Measurements from ENCODE around the gene GLE1. TPM values are rescaled to one million over a fixed set of nuclear protein-coding genes. Genes with fewer than 3 reads are reported as not detected.
"Not testable (repeated sequence)": the region's sequence is repeated elsewhere in the genome, so short reads cannot be mapped to it uniquely, and the experiment has no call there.

The GLE1 gene
- polyA plus RNA-seq, 3 donors: 6.9 to 15.9 (median 10.6) TPM

DNA sequence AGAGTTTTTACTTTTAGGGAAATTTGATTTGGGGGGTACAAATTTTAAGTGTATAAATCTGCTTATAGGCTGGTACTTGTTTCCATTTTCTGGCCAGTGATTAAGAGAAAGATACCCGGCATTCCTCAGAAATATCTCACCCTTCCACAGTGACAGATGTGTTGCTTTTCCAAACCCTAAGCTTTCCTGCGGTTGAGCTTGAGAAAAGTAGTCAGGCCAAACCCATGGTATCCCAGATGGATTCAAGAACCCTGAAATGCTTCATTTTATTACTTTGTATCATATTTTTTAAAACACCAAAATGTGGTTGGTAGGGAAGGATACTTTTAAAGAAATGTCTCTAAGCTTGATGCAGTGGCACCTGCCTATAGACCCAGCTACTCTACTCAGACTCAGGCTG, 71.4 kb downstream of the GLE1 start:
- 84 to 91% (median 88%) methylated on average over 2 of the region's 2 CpGs for WGBS, 3 donors
- no peak overlapping the region for H3K27ac ChIP-seq (ENCODE audit: low read depth, low read length)

DNA sequence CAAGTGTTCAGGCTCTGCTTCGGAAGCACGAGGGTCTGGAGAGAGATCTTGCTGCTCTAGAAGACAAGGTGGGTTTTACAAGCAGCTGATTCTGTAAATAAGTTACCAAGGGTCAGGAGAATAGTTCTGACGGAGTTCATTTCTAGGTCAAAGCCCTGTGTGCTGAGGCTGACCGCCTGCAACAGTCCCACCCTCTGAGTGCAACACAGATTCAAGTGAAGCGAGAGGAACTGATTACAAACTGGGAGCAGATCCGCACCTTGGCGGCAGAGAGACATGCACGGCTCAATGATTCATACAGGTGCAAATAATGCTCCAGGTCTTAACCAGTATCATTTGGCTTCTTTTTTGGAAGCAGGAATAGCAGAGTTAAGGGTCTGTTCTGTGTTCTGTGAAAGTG, 72.7 kb downstream of the GLE1 start:
- WGBS, 3 donors: 80 to 95% (median 93%) methylated on average over 8 of the region's 8 CpGs
- no peak overlapping the region for H3K27ac ChIP-seq (ENCODE audit: low read depth, low read length)

DNA sequence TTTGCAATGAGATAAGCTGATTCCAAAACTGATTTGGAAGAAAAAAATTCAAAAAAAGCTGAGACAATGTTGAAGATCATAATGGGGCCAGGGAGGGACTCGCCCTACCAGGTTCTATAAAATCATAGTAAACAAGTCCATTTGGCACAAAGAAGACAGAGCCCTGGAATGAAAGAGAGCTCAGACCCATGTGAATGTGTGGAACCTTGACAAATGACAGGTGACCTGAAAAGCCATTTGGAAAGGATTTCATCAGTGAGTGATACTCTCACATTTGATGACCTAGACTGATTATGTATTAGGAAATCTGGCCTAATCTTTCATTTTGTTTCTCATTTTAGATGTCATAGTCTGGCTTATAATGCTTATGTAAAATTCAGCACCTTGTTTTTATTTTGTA, 74.7 kb downstream of the GLE1 start:
- no peak overlapping the region for H3K27ac ChIP-seq (ENCODE audit: low read depth, low read length)
- WGBS, 3 donors: 94 to 100% (median 98%) methylated on average over 1 of the region's 1 CpG

DNA sequence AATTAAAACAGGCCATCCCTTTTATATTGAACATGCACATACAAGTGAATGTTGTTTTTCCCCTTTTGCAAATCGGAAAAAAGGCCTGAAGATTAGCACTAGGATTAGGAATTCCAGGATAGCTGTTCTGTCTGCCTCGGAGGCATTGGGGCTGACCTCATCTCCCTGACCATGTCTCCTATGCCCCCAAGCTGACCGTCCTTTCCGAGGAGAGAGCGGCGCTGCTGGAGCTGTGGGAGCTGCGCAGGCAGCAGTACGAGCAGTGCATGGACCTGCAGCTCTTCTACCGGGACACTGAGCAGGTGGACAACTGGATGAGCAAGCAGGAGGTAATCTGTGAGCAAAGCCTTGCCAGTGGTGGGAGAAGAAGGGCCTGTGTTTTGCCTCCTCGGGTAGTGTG, 76.2 kb downstream of the GLE1 start:
- 93 to 95% (median 93%) methylated on average over 10 of the region's 10 CpGs for WGBS, 3 donors
- H3K27ac ChIP-seq (ENCODE audit: low read depth, low read length): no peak overlapping the region

DNA sequence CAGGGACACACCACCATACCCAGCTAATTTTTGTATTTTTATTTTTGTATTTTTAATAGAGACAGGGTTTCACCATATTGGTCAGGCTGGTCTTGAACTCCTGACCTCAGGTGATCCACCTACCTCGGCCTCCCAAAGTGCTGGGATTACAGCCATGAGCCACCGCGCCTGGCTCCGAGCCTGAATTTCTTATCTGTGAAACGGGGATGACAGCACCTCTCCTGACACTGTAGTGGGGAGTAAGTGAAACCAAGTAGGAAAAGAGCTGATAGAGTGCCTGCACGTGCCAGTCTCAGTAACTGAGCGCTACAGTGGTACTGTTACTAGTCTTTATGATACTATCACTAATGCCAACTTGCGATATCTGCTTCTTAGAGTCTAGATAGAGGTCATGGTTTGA, 80.6 kb downstream of the GLE1 start:
- WGBS, 3 donors: 84 to 89% (median 88%) methylated on average over 8 of the region's 8 CpGs
- H3K27ac ChIP-seq (ENCODE audit: low read depth, low read length): not testable (repeated sequence)

DNA sequence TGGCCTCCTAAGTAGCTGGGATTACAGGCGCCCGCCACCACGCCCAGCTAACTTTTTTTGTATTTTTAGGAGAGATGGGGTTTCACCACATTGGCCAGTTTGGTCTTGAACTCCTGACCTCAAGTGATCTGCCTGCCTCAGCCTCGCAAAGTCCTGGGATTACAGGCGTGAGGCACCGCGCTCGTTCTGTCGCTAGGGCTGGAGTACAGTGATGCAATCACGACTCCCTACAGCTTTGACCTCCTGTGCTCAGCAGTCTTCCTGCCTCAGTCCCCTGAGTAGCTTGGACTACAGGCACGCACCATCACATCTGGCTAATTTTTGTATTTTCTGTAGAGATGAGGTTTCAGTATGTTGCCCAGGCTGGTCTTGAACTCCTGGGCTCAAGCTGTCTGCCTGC, 82.4 kb downstream of the GLE1 start:
- 81 to 92% (median 90%) methylated on average over 11 of the region's 11 CpGs for WGBS, 3 donors
- not testable (repeated sequence) for H3K27ac ChIP-seq (ENCODE audit: low read depth, low read length)

DNA sequence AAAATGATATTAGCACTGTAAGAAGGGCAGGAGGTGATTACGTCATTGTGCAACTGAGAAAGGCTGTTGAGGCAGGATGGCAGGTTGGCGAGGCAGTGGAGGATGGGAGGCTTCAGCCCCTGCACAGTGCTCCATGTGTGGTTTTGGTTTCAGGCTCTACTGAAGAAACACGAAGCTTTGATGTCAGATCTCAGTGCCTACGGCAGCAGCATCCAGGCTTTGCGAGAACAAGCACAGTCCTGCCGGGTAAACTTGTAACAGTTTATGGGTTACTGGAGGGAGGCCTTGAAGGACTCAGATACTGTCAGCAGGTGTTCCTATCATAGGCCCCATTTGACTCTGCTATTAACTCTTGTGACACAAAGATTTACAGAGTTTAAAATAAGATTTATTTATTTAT, 82.9 kb downstream of the GLE1 start:
- no peak overlapping the region for H3K27ac ChIP-seq (ENCODE audit: low read depth, low read length)
- 64 to 73% (median 69%) methylated on average over 6 of the region's 6 CpGs for WGBS, 3 donors

DNA sequence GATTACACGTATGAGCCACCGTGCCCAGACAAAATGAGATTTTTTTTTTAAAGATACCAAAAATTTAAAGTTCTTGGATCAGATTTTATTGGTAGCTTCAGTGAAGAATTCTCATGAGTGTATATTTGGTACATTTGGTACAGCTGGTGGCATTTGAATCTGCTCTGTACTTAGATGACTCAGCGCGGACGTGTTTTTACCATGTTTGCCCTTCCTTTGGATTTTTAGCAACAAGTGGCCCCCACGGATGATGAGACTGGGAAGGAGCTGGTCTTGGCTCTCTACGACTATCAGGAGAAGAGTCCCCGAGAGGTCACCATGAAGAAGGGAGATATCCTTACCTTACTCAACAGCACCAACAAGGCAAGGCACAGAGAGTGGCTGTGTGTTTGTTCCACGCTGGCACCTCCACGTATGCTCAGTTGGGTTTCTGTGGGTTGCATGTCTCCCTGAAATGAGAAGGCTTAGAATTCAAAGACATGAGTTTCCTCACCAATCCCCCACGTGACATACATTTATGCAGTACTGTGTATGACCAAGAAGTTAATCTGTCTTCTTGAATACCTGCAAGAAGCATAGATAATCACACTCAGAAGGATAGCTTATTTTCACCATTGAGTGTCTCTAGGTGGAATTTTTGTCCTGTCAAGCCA, 84.2 kb downstream of the GLE1 start:
- WGBS, 3 donors: 88 to 93% (median 92%) methylated on average over 11 of the region's 11 CpGs
- H3K27ac ChIP-seq (ENCODE audit: low read depth, low read length): no peak overlapping the region

Other genes with a start within 250 kb of the GLE1 start
- gene GOLGA2, start 228.7 kb upstream of the GLE1 start, polyA plus RNA-seq: 100 to 1,000 TPM in 1 of 3 donors, 10 to 100 TPM in 2; 39.4 to 118 (median 52.6) TPM
- 10 to 100 TPM; 19.4 to 45.3 (median 27.9) TPM for gene SWI5, start 228.4 kb upstream of the GLE1 start, polyA plus RNA-seq
- 10 to 100 TPM in 2 of 3 donors, 1 to 10 TPM in 1; 9.2 to 17.4 (median 10.7) TPM for gene TRUB2, start 182.3 kb upstream of the GLE1 start, polyA plus RNA-seq
- gene COQ4, start 181.9 kb upstream of the GLE1 start, polyA plus RNA-seq: 10 to 100 TPM; 30.6 to 46.2 (median 42.0) TPM
- gene SLC27A4, start 164.2 kb upstream of the GLE1 start, polyA plus RNA-seq: 10 to 100 TPM; 10.9 to 16.7 (median 13.6) TPM
- 10 to 100 TPM; 58.8 to 75.4 (median 60.4) TPM for gene URM1, start 133.3 kb upstream of the GLE1 start, polyA plus RNA-seq
- 10 to 100 TPM; 13.8 to 59.4 (median 19.8) TPM for gene CERCAM, start 83.9 kb upstream of the GLE1 start, polyA plus RNA-seq
- 10 to 100 TPM in 2 of 3 donors, 1 to 10 TPM in 1; 9.9 to 17.2 (median 15.0) TPM for gene ODF2, start 48.7 kb upstream of the GLE1 start, polyA plus RNA-seq
- gene SPTAN1, start 47.9 kb downstream of the GLE1 start, polyA plus RNA-seq: 100 to 1,000 TPM in 2 of 3 donors, 10 to 100 TPM in 1; 41.2 to 147 (median 103) TPM
- 10 to 100 TPM; 15.0 to 30.8 (median 15.7) TPM for gene DYNC2I2, start 152.1 kb downstream of the GLE1 start, polyA plus RNA-seq
- gene SET, start 184.5 kb downstream of the GLE1 start, polyA plus RNA-seq: 100 to 1,000 TPM in 2 of 3 donors, 10 to 100 TPM in 1; 85.2 to 179 (median 111) TPM
- 10 to 100 TPM in 2 of 3 donors, 1 to 10 TPM in 1; 5.9 to 21.4 (median 13.8) TPM for gene PKN3, start 197.8 kb downstream of the GLE1 start, polyA plus RNA-seq
- gene ZDHHC12, start 219.4 kb downstream of the GLE1 start, polyA plus RNA-seq: 10 to 100 TPM; 28.8 to 73.3 (median 43.7) TPM